ENCODE data around the gene KDELR1. TPM values are rescaled to one million over a fixed set of nuclear protein-coding genes. Genes with fewer than 3 reads are reported as not detected.

Gene KDELR1
- total RNA-seq, 1 experiment from 2014 or later, result 200 TPM

- DNase-seq (ENCODE audit: low spot score), result peak; percentile 60
- Histone ChIP-seq H3K9me3 (ENCODE audit: low read depth, low read length, poor library complexity, severe bottlenecking) (no peaks in the 10 kb centered on the region), H3K4me3 (ENCODE audit: low read depth, low read length, poor library complexity, severe bottlenecking) (no peak overlapping the region), H3K27ac (ENCODE audit: low read depth, low read length, poor library complexity, severe bottlenecking) (no peak overlapping the region), H3K27me3 (replicated peaks; ENCODE audit: insufficient read depth, low read depth, low read length, poor library complexity) (no peaks in the 10 kb centered on the region), H3K4me1 (ENCODE audit: insufficient read depth, low read length, poor library complexity, severe bottlenecking) (peaks cover 51% of the 10 kb centered on the region), H3K36me3 (ENCODE audit: insufficient read depth, low read length, poor library complexity, severe bottlenecking) (no peaks in the 10 kb centered on the region)
- no TSS peak for BruUV-seq (replicated peaks)
- ChIA-PET CTCF (no interaction called here), POLR2A (ENCODE audit: low non-redundant PET) (no interaction called here)
- TF ChIP-seq CTCF (conservative IDR thresholded peaks at IDR 0.05; ENCODE audit: low read depth, low read length) (no peak), EZH2 (IDR thresholded peaks at IDR 0.05; ENCODE audit: borderline replicate concordance, low read depth, low read length, poor library complexity, severe bottlenecking) (no peak)
- intact Hi-C loops (cut with micrococcal nuclease; ENCODE audit: unreplicated experiment), result no loop called here
Observed at GRCh38 chr19:48400018-48400742, 8.8 kb upstream of the KDELR1 start.

- peak; percentile 93 for DNase-seq (ENCODE audit: low spot score)
- CTCF ChIA-PET, result no interaction called here
- TF ChIP-seq CTCF (conservative IDR thresholded peaks at IDR 0.05; ENCODE audit: low read depth, low read length), result no peak
- TF ChIP-seq EZH2 (IDR thresholded peaks at IDR 0.05; ENCODE audit: borderline replicate concordance, low read depth, low read length, poor library complexity, severe bottlenecking), result no peak
- BruUV-seq (replicated peaks), result no TSS peak
- Histone ChIP-seq H3K27ac (ENCODE audit: low read depth, low read length, poor library complexity, severe bottlenecking) (peak overlapping the region; percentile 81), H3K27me3 (replicated peaks; ENCODE audit: insufficient read depth, low read depth, low read length, poor library complexity) (no peaks in the 10 kb centered on the region), H3K9me3 (ENCODE audit: low read depth, low read length, poor library complexity, severe bottlenecking) (no peaks in the 10 kb centered on the region), H3K4me3 (ENCODE audit: low read depth, low read length, poor library complexity, severe bottlenecking) (peak overlapping the region; percentile 57), H3K36me3 (ENCODE audit: insufficient read depth, low read length, poor library complexity, severe bottlenecking) (no peaks in the 10 kb centered on the region), H3K4me1 (ENCODE audit: insufficient read depth, low read length, poor library complexity, severe bottlenecking) (peaks cover 65% of the 10 kb centered on the region)
- intact Hi-C loops (cut with micrococcal nuclease; ENCODE audit: unreplicated experiment), result loop anchor here (5.0 kb wide), 1 partner anchor 76 kb away; a partner anchor contains a TSS
- POLR2A ChIA-PET (ENCODE audit: low non-redundant PET), result no interaction called here
Observed at GRCh38 chr19:48398375-48399235, 7.3 kb upstream of the KDELR1 start.

- intact Hi-C loops (cut with micrococcal nuclease; ENCODE audit: unreplicated experiment), result loop anchor here (5.0 kb wide), 1 partner anchor 76 kb away; a partner anchor contains a TSS
- Histone ChIP-seq H3K36me3 (ENCODE audit: insufficient read depth, low read length, poor library complexity, severe bottlenecking) (no peaks in the 10 kb centered on the region), H3K27me3 (replicated peaks; ENCODE audit: insufficient read depth, low read depth, low read length, poor library complexity) (no peaks in the 10 kb centered on the region), H3K4me1 (ENCODE audit: insufficient read depth, low read length, poor library complexity, severe bottlenecking) (peaks cover 68% of the 10 kb centered on the region), H3K9me3 (ENCODE audit: low read depth, low read length, poor library complexity, severe bottlenecking) (no peaks in the 10 kb centered on the region), H3K27ac (ENCODE audit: low read depth, low read length, poor library complexity, severe bottlenecking) (peak overlapping the region; percentile 81), H3K4me3 (ENCODE audit: low read depth, low read length, poor library complexity, severe bottlenecking) (peak overlapping the region; percentile 57)
- ChIA-PET CTCF (no interaction called here), POLR2A (ENCODE audit: low non-redundant PET) (no interaction called here)
- no peak for TF ChIP-seq EZH2 (IDR thresholded peaks at IDR 0.05; ENCODE audit: borderline replicate concordance, low read depth, low read length, poor library complexity, severe bottlenecking)
- no peak for TF ChIP-seq CTCF (conservative IDR thresholded peaks at IDR 0.05; ENCODE audit: low read depth, low read length)
- peak; percentile 36 for DNase-seq (ENCODE audit: low spot score)
- BruUV-seq (replicated peaks), result no TSS peak
Observed at GRCh38 chr19:48398102-48398374, 6.7 kb upstream of the KDELR1 start.
